ENCODE results near the gene ANKRD30A. TPM values are rescaled to one million over a fixed set of nuclear protein-coding genes. Genes with fewer than 3 reads are reported as not detected.

Gene ANKRD30A
- total RNA-seq, 3 donors from 2014 or later: not detected

- Histone ChIP-seq H3K9me3 (peaks cover 55% of the 10 kb centered on the region), H3K4me3 (no peak overlapping the region), H3K4me1 (ENCODE audit: low read depth) (no peaks in the 10 kb centered on the region), H3K36me3 (ENCODE audit: low read depth) (no peaks in the 10 kb centered on the region)
- intact Hi-C loops (cut with DNase I, micrococcal nuclease): no loop called here
- ATAC-seq: no peak
- DNase-seq: no peak
- no peak for TF ChIP-seq CTCF (IDR thresholded peaks at IDR 0.05)
Observed at GRCh38 chr10:37401225-37401624, 275.8 kb downstream of the ANKRD30A start.

- TF ChIP-seq CTCF (IDR thresholded peaks at IDR 0.05): no peak
- DNase-seq (no peak), ATAC-seq (no peak)
- intact Hi-C loops (cut with DNase I, micrococcal nuclease): no loop called here
- Histone ChIP-seq H3K9me3 (peaks cover 64% of the 10 kb centered on the region), H3K36me3 (ENCODE audit: low read depth) (no peaks in the 10 kb centered on the region), H3K4me3 (no peak overlapping the region), H3K4me1 (ENCODE audit: low read depth) (no peaks in the 10 kb centered on the region)
Observed at GRCh38 chr10:37403776-37404175, 278.4 kb downstream of the ANKRD30A start.
